PC-3 (cell line): ENCODE data around the gene FKBP2. TPM values are rescaled to one million over a fixed set of nuclear protein-coding genes. Genes with fewer than 3 reads are reported as not detected.

Experiments used
- ATAC-seq: fragments of 200-7000 bp; cut with Tn5 transposase; 2 replicates; pipeline ENCODE4 v1.9.1; 2020; ENCODE audit warnings: mild to moderate bottlenecking, moderate library complexity
- BruUV-seq: library from RNA; stranded (reverse); fragments of 400-500 nt; replicated peaks from 2 replicates; lab custom pipeline; 2021; lab: Mats Ljungman, UMichigan
- CTCF ChIA-PET: fragments of 300-600 bp; sonication (Branson Sonifier 250); formaldehyde crosslinking; loops from one replicate; lab custom pipeline; 2022; ENCODE audit warnings: antibody characterized with exemption; lab: Charles Lee
- POLR2A ChIA-PET: fragments of 300-600 bp; sonication (Branson Sonifier 250); formaldehyde crosslinking; loops from one replicate; lab custom pipeline; 2022; ENCODE audit warnings: antibody characterized with exemption; ENCODE audit not compliant: unreplicated experiment; lab: Charles Lee
- DNase-seq: peaks from one replicate; pipeline ENCODE4 v3.0.0-alpha.2; 2015
- H2AFZ ChIP-seq: fragments of 300-600 bp; sonication (generic); 2 replicates; pipeline ENCODE4 v1.6.0; 2016; ENCODE audit warnings: antibody characterized with exemption, low read length
- H3F3A ChIP-seq: fragments of 300-600 bp; sonication (generic); one replicate; pipeline ENCODE4 v1.6.0; 2017; ENCODE audit warnings: antibody characterized with exemption, low read length, control low read depth, mild to moderate bottlenecking; ENCODE audit not compliant: unreplicated experiment
- H3K27ac ChIP-seq: fragments of 300-600 bp; sonication (generic); 2 replicates; pipeline ENCODE4 v1.5.1; 2016; ENCODE audit warnings: mild to moderate bottlenecking, low read length
- H3K27me3 ChIP-seq: fragments of 300-600 bp; sonication (generic); 2 replicates; pipeline ENCODE4 v1.6.1; 2016; ENCODE audit warnings: low read length, mixed read lengths
- H3K36me3 ChIP-seq: fragments of 300-600 bp; sonication (generic); 2 replicates; pipeline ENCODE4 v1.6.1; 2016; ENCODE audit warnings: low read depth, mixed run types, low read length, mixed read lengths
- H3K4me1 ChIP-seq: fragments of 300-600 bp; sonication (generic); 2 replicates; pipeline ENCODE4 v1.5.1; 2016; ENCODE audit warnings: low read length; ENCODE audit not compliant: insufficient read depth
- H3K4me2 ChIP-seq: fragments of 300-600 bp; sonication (generic); 2 replicates; pipeline ENCODE4 v1.6.0; 2016; ENCODE audit warnings: low read length
- H3K4me3 ChIP-seq: fragments of 300-600 bp; sonication (generic); 2 replicates; pipeline ENCODE4 v1.5.1; 2016; ENCODE audit warnings: mild to moderate bottlenecking, low read length, mixed read lengths
- H3K79me2 ChIP-seq: fragments of 300-600 bp; sonication (generic); 2 replicates; pipeline ENCODE4 v1.6.1; 2017; ENCODE audit warnings: low read length, mixed read lengths
- H3K9ac ChIP-seq: fragments of 300-600 bp; sonication (generic); 2 replicates; pipeline ENCODE4 v1.6.0; 2016; ENCODE audit warnings: mild to moderate bottlenecking, low read length
- H3K9me2 ChIP-seq: fragments of 300-600 bp; sonication (generic); replicated peaks from 2 replicates; pipeline ENCODE4 v1.6.1; 2016; ENCODE audit warnings: mixed run types, low read length, mixed read lengths
- H3K9me3 ChIP-seq: fragments of 300-600 bp; sonication (generic); 2 replicates; pipeline ENCODE4 v1.6.1; 2016; ENCODE audit warnings: low read length, mixed read lengths
- H4K20me1 ChIP-seq: fragments of 300-600 bp; sonication (generic); 2 replicates; pipeline ENCODE4 v1.6.1; 2016; ENCODE audit warnings: low read length, mixed read lengths
- EZH2 ChIP-seq: fragments of 300-600 bp; sonication (generic); IDR thresholded peaks from one replicate; pipeline ENCODE4 v1.6.1; 2017; ENCODE audit warnings: antibody characterized with exemption, mild to moderate bottlenecking, low read length; ENCODE audit not compliant: unreplicated experiment
- EZH2phosphoT487 ChIP-seq: fragments of 300-600 bp; sonication (generic); IDR thresholded peaks from 2 replicates; pipeline ENCODE4 v1.6.1; 2018; ENCODE audit warnings: mild to moderate bottlenecking, antibody characterized with exemption, low read length, borderline replicate concordance
- intact Hi-C: fragments of 100-400 bp; cut with micrococcal nuclease; formaldehyde crosslinking; loops from 2 replicates; pipeline ENCODE4 v1.9.0; 2023
- total RNA-seq: library from RNA; depleted of rRNA; stranded (reverse); fragments of >200 nt; gene quantifications from 2 replicates; pipeline ENCODE4 v1.2.3, GENCODE V29; 2014; rRNA removed
- TF ChIP-seq, protein P1 (sequence below): fragments of 300-600 bp; sonication (generic); conservative IDR thresholded peaks from 2 replicates; pipeline ENCODE4 v1.5.1; 2017; ENCODE audit warnings: antibody characterized with exemption, low read depth, mild to moderate bottlenecking, low read length

The FKBP2 gene
- total RNA-seq, 1 experiment from 2014 or later = 215 TPM

DNA sequence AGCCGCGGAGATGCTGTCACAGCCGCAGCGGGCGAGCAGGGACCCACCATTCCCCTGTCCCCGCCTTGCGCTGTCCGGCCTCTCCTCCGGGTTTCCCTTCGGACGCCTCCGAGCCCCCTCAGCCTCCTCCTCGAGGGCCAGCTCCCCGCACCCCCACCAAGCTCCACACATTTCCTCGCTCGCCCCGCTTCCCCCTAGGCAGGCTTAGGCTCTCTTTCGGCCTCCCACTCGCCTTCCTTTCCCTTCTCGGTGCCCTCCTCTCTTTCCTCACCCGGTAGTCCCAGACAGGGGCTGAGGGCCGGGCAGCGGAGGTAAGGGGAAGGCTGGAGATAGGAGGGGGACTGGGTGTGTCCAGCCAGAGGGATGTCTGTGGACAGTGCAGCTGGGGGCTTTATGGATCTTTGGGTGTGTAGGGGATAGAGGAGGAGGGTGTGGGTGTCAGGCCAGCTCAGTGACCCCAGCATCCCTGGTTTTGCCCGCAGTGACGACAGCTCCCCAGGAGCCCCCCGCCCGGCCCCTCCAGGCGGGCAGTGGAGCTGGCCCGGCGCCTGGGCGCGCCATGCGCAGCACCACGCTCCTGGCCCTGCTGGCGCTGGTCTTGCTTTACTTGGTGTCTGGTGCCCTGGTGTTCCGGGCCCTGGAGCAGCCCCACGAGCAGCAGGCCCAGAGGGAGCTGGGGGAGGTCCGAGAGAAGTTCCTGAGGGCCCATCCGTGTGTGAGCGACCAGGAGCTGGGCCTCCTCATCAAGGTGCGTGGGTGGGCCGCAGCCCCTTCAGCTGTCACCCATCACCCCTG is 51.8 kb downstream of the FKBP2 start:
- H3K9me3 ChIP-seq = no peaks in the 10 kb centered on the region
- no peak for TF ChIP-seq EZH2
- TF ChIP-seq, protein P1, sequence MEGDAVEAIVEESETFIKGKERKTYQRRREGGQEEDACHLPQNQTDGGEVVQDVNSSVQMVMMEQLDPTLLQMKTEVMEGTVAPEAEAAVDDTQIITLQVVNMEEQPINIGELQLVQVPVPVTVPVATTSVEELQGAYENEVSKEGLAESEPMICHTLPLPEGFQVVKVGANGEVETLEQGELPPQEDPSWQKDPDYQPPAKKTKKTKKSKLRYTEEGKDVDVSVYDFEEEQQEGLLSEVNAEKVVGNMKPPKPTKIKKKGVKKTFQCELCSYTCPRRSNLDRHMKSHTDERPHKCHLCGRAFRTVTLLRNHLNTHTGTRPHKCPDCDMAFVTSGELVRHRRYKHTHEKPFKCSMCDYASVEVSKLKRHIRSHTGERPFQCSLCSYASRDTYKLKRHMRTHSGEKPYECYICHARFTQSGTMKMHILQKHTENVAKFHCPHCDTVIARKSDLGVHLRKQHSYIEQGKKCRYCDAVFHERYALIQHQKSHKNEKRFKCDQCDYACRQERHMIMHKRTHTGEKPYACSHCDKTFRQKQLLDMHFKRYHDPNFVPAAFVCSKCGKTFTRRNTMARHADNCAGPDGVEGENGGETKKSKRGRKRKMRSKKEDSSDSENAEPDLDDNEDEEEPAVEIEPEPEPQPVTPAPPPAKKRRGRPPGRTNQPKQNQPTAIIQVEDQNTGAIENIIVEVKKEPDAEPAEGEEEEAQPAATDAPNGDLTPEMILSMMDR = no peak
- TF ChIP-seq EZH2phosphoT487 = no peak
- ATAC-seq = no peak
- intact Hi-C loops = no loop called here
- H3K79me2 ChIP-seq = 0 out of 2 replicates have a peak, but pooled peaks cover 2% of the 10 kb centered on the region
- no peaks in the 10 kb centered on the region for H3K36me3 ChIP-seq
- H3K27ac ChIP-seq = no peak overlapping the region
- peaks cover 8% of the 10 kb centered on the region for H3K4me1 ChIP-seq
- H3K4me2 ChIP-seq = no peak overlapping the region
- no peak overlapping the region for H3K4me3 ChIP-seq
- DNase-seq = no peak
- H3K9me2 ChIP-seq = no peaks in the 10 kb centered on the region
- H3K9ac ChIP-seq = no peak overlapping the region
- CTCF ChIA-PET = no interaction called here
- no TSS peak for BruUV-seq
- H3K27me3 ChIP-seq = peaks cover 20% of the 10 kb centered on the region
- POLR2A ChIA-PET = no interaction called here
- H2AFZ ChIP-seq = no peak overlapping the region
- H4K20me1 ChIP-seq = no peaks in the 10 kb centered on the region
- no peaks in the 10 kb centered on the region for H3F3A ChIP-seq

Other genes starting within 250 kb of the FKBP2 start
- not detected in 2 replicates for gene FLRT1, start 205.2 kb upstream of the FKBP2 start, total RNA-seq
- 71.4 and 77.1 TPM in 2 replicates for gene MACROD1, start 75.0 kb upstream of the FKBP2 start, total RNA-seq
- gene STIP1, start 54.9 kb upstream of the FKBP2 start, total RNA-seq = 543 and 557 TPM in 2 replicates
- gene FERMT3, start 34.4 kb upstream of the FKBP2 start, total RNA-seq = 2.1 and 2.4 TPM in 2 replicates
- gene TRPT1, start 14.9 kb upstream of the FKBP2 start, total RNA-seq = 56.0 and 57.7 TPM in 2 replicates
- gene NUDT22, start 14.8 kb upstream of the FKBP2 start, total RNA-seq = 98.3 and 102 TPM in 2 replicates
- 20.4 and 25.4 TPM in 2 replicates for gene DNAJC4, start 10.5 kb upstream of the FKBP2 start, total RNA-seq
- 27.9 and 39.4 TPM in 2 replicates for gene VEGFB, start 6.5 kb upstream of the FKBP2 start, total RNA-seq
- gene PPP1R14B, start 5.8 kb downstream of the FKBP2 start, total RNA-seq = 1,496 and 2,060 TPM in 2 replicates
- gene PLCB3, start 10.4 kb downstream of the FKBP2 start, total RNA-seq = 69.0 and 88.3 TPM in 2 replicates
- 360 and 368 TPM in 2 replicates for gene BAD, start 43.6 kb downstream of the FKBP2 start, total RNA-seq
- gene GPR137, start 44.8 kb downstream of the FKBP2 start, total RNA-seq = 32.4 and 47.5 TPM in 2 replicates
- gene KCNK4, start 50.2 kb downstream of the FKBP2 start, total RNA-seq = 1.2 TPM in 1 of 2 replicates, not detected in the other
- gene CATSPERZ, start 59.3 kb downstream of the FKBP2 start, total RNA-seq = 9.2 and 11.2 TPM in 2 replicates
- gene ESRRA, start 64.4 kb downstream of the FKBP2 start, total RNA-seq = 111 and 114 TPM in 2 replicates
- gene TRMT112, start 76.5 kb downstream of the FKBP2 start, total RNA-seq = 812 and 815 TPM in 2 replicates
- gene PRDX5, start 77.0 kb downstream of the FKBP2 start, total RNA-seq = 467 and 585 TPM in 2 replicates
- 19.6 and 21.0 TPM in 2 replicates for gene CCDC88B, start 99.1 kb downstream of the FKBP2 start, total RNA-seq
- 148 and 189 TPM in 2 replicates for gene RPS6KA4, start 118.1 kb downstream of the FKBP2 start, total RNA-seq